ENCODE data around the gene ST3GAL4. TPM values are rescaled to one million over a fixed set of nuclear protein-coding genes. Genes with fewer than 3 reads are reported as not detected.

The ST3GAL4 gene
- total and polyA plus RNA-seq, 2 experiments from 2014 or later, result 19.1 to 25.6 TPM

DNA sequence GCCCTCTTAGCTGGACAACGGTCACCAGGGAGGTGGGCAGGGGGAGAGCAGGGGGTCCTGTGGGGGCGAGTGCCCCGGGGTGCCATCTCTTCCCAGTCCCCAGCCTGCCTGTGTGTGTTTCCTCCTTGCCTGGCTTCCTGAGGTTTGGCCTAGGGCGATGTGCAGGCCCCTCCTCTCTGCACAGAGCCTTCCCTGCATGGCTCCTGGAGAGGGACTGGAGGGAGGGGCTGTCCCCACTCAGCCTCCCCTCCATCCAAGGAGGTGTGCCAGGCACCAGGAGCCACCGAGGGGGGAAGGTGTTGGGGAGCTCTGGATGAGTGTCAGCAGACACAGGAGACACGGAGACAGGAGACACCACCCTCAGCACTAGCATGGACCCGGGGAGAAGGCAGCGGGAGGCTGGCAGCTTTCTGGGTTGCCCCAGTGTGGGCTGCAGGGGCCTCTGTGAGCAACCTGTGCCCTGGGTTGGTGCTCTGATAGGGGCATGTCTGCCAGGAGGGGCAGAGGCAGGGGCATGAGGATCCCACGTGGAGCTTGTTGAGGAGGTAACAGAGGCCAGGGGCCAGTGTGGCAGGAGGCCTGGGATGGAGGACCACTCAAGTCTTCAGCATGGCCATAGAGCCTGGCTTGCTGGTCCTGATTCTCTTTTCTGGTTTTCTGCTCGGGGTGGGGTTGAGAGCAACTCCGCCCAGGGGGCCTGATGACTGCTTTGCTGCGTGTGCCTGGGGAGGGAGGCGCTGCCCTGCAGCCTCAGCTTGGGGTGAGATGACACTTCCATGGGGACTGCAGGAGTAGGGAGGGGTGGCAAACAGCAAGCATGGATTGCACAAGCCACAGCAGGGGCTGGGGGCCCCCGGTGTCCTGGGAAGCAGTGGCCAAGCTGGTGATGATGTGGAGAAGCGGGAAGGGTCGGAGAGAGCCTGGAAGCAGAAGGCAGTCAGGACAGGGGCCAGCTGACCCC, 78.8 kb downstream of the ST3GAL4 start:
- TF ChIP-seq, protein P1, sequence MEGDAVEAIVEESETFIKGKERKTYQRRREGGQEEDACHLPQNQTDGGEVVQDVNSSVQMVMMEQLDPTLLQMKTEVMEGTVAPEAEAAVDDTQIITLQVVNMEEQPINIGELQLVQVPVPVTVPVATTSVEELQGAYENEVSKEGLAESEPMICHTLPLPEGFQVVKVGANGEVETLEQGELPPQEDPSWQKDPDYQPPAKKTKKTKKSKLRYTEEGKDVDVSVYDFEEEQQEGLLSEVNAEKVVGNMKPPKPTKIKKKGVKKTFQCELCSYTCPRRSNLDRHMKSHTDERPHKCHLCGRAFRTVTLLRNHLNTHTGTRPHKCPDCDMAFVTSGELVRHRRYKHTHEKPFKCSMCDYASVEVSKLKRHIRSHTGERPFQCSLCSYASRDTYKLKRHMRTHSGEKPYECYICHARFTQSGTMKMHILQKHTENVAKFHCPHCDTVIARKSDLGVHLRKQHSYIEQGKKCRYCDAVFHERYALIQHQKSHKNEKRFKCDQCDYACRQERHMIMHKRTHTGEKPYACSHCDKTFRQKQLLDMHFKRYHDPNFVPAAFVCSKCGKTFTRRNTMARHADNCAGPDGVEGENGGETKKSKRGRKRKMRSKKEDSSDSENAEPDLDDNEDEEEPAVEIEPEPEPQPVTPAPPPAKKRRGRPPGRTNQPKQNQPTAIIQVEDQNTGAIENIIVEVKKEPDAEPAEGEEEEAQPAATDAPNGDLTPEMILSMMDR (IDR thresholded peaks at IDR 0.05; ENCODE audit: low read depth, low read length), result no peak
- H3K27ac ChIP-seq, result no peak overlapping the region

DNA sequence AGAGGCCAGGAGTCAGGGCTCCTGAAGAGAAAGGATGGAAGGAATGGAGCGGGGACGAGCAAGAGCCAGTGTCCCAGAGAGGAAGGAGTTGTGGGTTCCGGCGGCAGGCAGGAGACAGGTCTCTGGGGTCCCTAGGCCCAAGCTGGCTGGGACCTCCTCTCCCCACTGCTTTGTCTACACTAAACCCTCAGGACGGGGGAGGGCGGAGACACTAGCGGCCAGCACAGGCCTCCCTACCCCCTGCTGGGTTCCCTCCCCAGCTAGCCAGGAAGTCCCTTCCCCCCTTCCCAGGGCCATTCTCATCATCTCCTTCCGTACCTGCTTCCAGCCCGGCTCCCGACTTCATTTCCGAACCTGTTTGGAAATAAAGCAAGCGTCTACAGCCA, 79.5 kb downstream of the ST3GAL4 start:
- no peak for DNase-seq (ENCODE audit: low read depth in 1 of 2, low spot score in 1 of 2)
- Histone ChIP-seq H3K27ac (no peak overlapping the region), H3K4me3 (no peak overlapping the region), H3K36me3 (no peaks in the 10 kb centered on the region), H3K27me3 (no peaks in the 10 kb centered on the region), H3K4me1 (ENCODE audit: low read depth) (no peaks in the 10 kb centered on the region), H3K9me3 (ENCODE audit: low read depth) (no peaks in the 10 kb centered on the region)
- TF ChIP-seq, protein P1 (IDR thresholded peaks at IDR 0.05; ENCODE audit: low read depth, low read length), result no peak

More for the DNA sequence above, 78.8 kb downstream of the ST3GAL4 start:
- no peaks in the 10 kb centered on the region for H3K36me3 ChIP-seq
- H3K27me3 ChIP-seq, result no peaks in the 10 kb centered on the region
- H3K9me3 ChIP-seq (ENCODE audit: low read depth), result no peaks in the 10 kb centered on the region
- H3K4me3 ChIP-seq, result no peak overlapping the region
- no peak for DNase-seq (ENCODE audit: low read depth in 1 of 2, low spot score in 1 of 2)
- no peaks in the 10 kb centered on the region for H3K4me1 ChIP-seq (ENCODE audit: low read depth)

- Histone ChIP-seq H3K4me1 (ENCODE audit: low read depth) (no peaks in the 10 kb centered on the region), H3K27ac (no peak overlapping the region), H3K9me3 (ENCODE audit: low read depth) (no peaks in the 10 kb centered on the region), H3K36me3 (no peaks in the 10 kb centered on the region), H3K4me3 (no peak overlapping the region), H3K27me3 (no peaks in the 10 kb centered on the region)
- no peak for DNase-seq (ENCODE audit: low read depth in 1 of 2, low spot score in 1 of 2)
- TF ChIP-seq, protein P1 (IDR thresholded peaks at IDR 0.05; ENCODE audit: low read depth, low read length), result no peak
Measured at GRCh38 chr11:126436209-126436755, 80.8 kb downstream of the ST3GAL4 start.

- Histone ChIP-seq H3K27me3 (peaks cover 4% of the 10 kb centered on the region), H3K9me3 (ENCODE audit: low read depth) (no peaks in the 10 kb centered on the region), H3K27ac (no peak overlapping the region), H3K4me3 (no peak overlapping the region), H3K36me3 (no peaks in the 10 kb centered on the region), H3K4me1 (ENCODE audit: low read depth) (no peaks in the 10 kb centered on the region)
- TF ChIP-seq, protein P1 (IDR thresholded peaks at IDR 0.05; ENCODE audit: low read depth, low read length), result no peak
- DNase-seq (ENCODE audit: low read depth in 1 of 2, low spot score in 1 of 2), result no peak
Measured at GRCh38 chr11:126437731-126438130, 82.2 kb downstream of the ST3GAL4 start.

DNA sequence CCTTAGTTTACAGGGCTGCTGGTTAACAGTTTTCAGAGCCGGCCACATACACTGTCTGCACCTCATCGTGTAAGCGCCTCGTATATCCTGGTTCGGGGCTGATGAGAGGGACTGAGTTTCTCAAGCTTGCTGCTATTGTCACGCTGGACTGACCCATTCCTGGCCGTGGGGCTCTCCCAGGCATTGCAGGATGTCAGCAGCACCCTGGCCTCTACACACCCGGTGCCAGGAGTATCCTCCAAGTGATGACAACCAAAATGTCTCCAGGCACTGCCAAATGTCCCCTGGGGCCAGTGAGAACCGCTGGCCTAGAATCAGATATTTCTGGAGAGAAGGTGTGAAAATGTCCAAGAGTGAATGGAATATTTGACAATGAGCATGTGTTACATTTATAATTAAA, 82.8 kb downstream of the ST3GAL4 start:
- Histone ChIP-seq H3K4me1 (ENCODE audit: low read depth) (peaks cover 3% of the 10 kb centered on the region), H3K9me3 (ENCODE audit: low read depth) (no peaks in the 10 kb centered on the region), H3K27me3 (peaks cover 4% of the 10 kb centered on the region), H3K36me3 (no peaks in the 10 kb centered on the region), H3K27ac (no peak overlapping the region), H3K4me3 (no peak overlapping the region)
- DNase-seq (ENCODE audit: low read depth in 1 of 2, low spot score in 1 of 2), result peak in 1 of 2 donors; percentile 26
- TF ChIP-seq, protein P1 (IDR thresholded peaks at IDR 0.05; ENCODE audit: low read depth, low read length), result no peak

Data from cardiac muscle cell (in vitro differentiated cells and primary cell).